GM12891 (cell line): ENCODE measurements around the gene JRKL.
"Not testable (repeated sequence)": the region's sequence is repeated elsewhere in the genome, so short reads cannot be mapped to it uniquely, and the experiment has no call there.

Experiments used
- DNase-seq: peaks from one replicate; pipeline ENCODE4 v3.0.0; 2011; ENCODE audit warnings: low spot score; ENCODE audit not compliant: insufficient read length
- FAIRE-seq: peaks from 2 replicates; lab custom pipeline; 2011; peaks lifted over from hg19 to GRCh38; lab: Jason Lieb, UNC
- PAX5 ChIP-seq: IDR thresholded peaks from 2 replicates; pipeline ENCODE4 v1.6.1; 2011; ENCODE audit warnings: low read length, moderate library complexity, mild to moderate bottlenecking; ENCODE audit not compliant: insufficient read depth, severe bottlenecking
- POLR2A ChIP-seq: IDR thresholded peaks from 2 replicates; pipeline ENCODE4 v1.6.1; 2011; ENCODE audit warnings: low read depth, low read length, control low read depth
- POLR2AphosphoS5 ChIP-seq: IDR thresholded peaks from 2 replicates; pipeline ENCODE4 v1.6.1; 2011; ENCODE audit warnings: low read depth, low read length, control low read depth
- POU2F2 ChIP-seq: IDR thresholded peaks from 2 replicates; pipeline ENCODE4 v1.6.1; 2011; ENCODE audit warnings: low read depth, mild to moderate bottlenecking, control low read depth, low read length, moderate library complexity
- SPI1 ChIP-seq: IDR thresholded peaks from 2 replicates; pipeline ENCODE4 v1.6.1; 2011; ENCODE audit warnings: low read depth, low read length, control low read depth
- TAF1 ChIP-seq: IDR thresholded peaks from 2 replicates; pipeline ENCODE4 v1.6.1; 2011; ENCODE audit warnings: low read depth, low read length, control low read depth

JRKL gene

GRCh38 chr11:96393753-96394348, 4.0 kb downstream of the JRKL start:
- DNase-seq (no peak), FAIRE-seq (peak; percentile 74)
- TF ChIP-seq POU2F2 (no peak), PAX5 (no peak), TAF1 (no peak), SPI1 (no peak), POLR2AphosphoS5 (no peak), POLR2A (no peak)

GRCh38 chr11:96394773-96395172, 5.0 kb downstream of the JRKL start:
- TF ChIP-seq TAF1 (no peak), POLR2AphosphoS5 (no peak), SPI1 (no peak), POU2F2 (no peak), PAX5 (no peak), POLR2A (no peak)
- FAIRE-seq = no peak

GRCh38 chr11:96396637-96397036, 6.8 kb downstream of the JRKL start:
- DNase-seq (no peak), FAIRE-seq (no peak)
- TF ChIP-seq POLR2AphosphoS5 (no peak), TAF1 (no peak), POU2F2 (no peak), SPI1 (no peak), POLR2A (no peak), PAX5 (no peak)

More at GRCh38 chr11:96394773-96395172, 5.0 kb downstream of the JRKL start:
- DNase-seq = no peak

GRCh38 chr11:96397863-96398262, 8.1 kb downstream of the JRKL start:
- FAIRE-seq = no peak
- TF ChIP-seq TAF1 = no peak
- no peak for TF ChIP-seq PAX5
- TF ChIP-seq POLR2AphosphoS5 = no peak
- TF ChIP-seq POU2F2 = no peak
- TF ChIP-seq POLR2A = no peak
- TF ChIP-seq SPI1 = no peak
- DNase-seq = no peak

GRCh38 chr11:96400697-96401096, 10.9 kb downstream of the JRKL start:
- TF ChIP-seq POLR2AphosphoS5 = no peak
- TF ChIP-seq POLR2A = no peak
- no peak for TF ChIP-seq SPI1
- TF ChIP-seq POU2F2 = no peak
- TF ChIP-seq TAF1 = no peak
- TF ChIP-seq PAX5 = no peak
- DNase-seq = no peak
- no peak for FAIRE-seq

GRCh38 chr11:96411412-96411811, 21.6 kb downstream of the JRKL start:
- FAIRE-seq, DNase-seq: not testable (repeated sequence)

GRCh38 chr11:96412761-96413381, 23.1 kb downstream of the JRKL start:
- no peak for DNase-seq
- TF ChIP-seq PAX5 (no peak), POLR2AphosphoS5 (no peak), POLR2A (no peak), SPI1 (no peak)
- no peak for FAIRE-seq

GRCh38 chr11:96413408-96413807, 23.6 kb downstream of the JRKL start:
- FAIRE-seq (no peak), DNase-seq (no peak)
- no peak for TF ChIP-seq POLR2AphosphoS5
- no peak for TF ChIP-seq POU2F2
- TF ChIP-seq TAF1 = no peak
- no peak for TF ChIP-seq POLR2A
- TF ChIP-seq PAX5 = no peak
- TF ChIP-seq SPI1 = no peak

GRCh38 chr11:96424693-96425092, 34.9 kb downstream of the JRKL start:
- no peak for FAIRE-seq
- TF ChIP-seq TAF1 (no peak), POLR2A (no peak), POLR2AphosphoS5 (no peak), PAX5 (no peak), SPI1 (no peak), POU2F2 (no peak)
- DNase-seq = no peak

- DNase-seq (no peak), FAIRE-seq (no peak)
- TF ChIP-seq POU2F2 (no peak), POLR2A (no peak), TAF1 (no peak), POLR2AphosphoS5 (no peak), PAX5 (no peak), SPI1 (no peak)
Measured at GRCh38 chr11:96430668-96431067, 40.9 kb downstream of the JRKL start.

- DNase-seq, FAIRE-seq: not testable (repeated sequence)
Measured at GRCh38 chr11:96432654-96433053, 42.8 kb downstream of the JRKL start.
